Calu3 (cell line): ENCODE measurements around the gene KCNJ14. TPM values are rescaled to one million over a fixed set of nuclear protein-coding genes. Genes with fewer than 3 reads are reported as not detected.

Source experiments
- BruUV-seq: library from RNA; stranded (reverse); fragments of 400-500 nt; replicated peaks from 2 replicates; lab custom pipeline; 2021; lab: Mats Ljungman, UMichigan
- CTCF ChIA-PET: fragments of 300-600 bp; sonication (Branson Sonifier 250); formaldehyde crosslinking; loops from one replicate; lab custom pipeline; 2022; ENCODE audit warnings: antibody characterized with exemption; lab: Charles Lee
- DNase-seq: peaks from one replicate; pipeline ENCODE4 v3.0.0; 2022
- H3K27ac Mint-ChIP-seq: one replicate; pipeline ENCODE4 v1.8.0; 2022; ENCODE audit warnings: mixed read lengths; ENCODE audit not compliant: unreplicated experiment
- H3K27me3 Mint-ChIP-seq: one replicate; pipeline ENCODE4 v1.8.0; 2022; ENCODE audit warnings: mixed read lengths; ENCODE audit not compliant: unreplicated experiment
- H3K36me3 Mint-ChIP-seq: one replicate; pipeline ENCODE4 v1.8.0; 2022; ENCODE audit warnings: mild to moderate bottlenecking, moderate library complexity, mixed read lengths; ENCODE audit not compliant: insufficient read depth, unreplicated experiment
- H3K4me1 Mint-ChIP-seq: one replicate; pipeline ENCODE4 v1.8.0; 2022; ENCODE audit warnings: mild to moderate bottlenecking, low read depth, mixed read lengths; ENCODE audit not compliant: unreplicated experiment
- H3K4me3 Mint-ChIP-seq: one replicate; pipeline ENCODE4 v1.8.0; 2022; ENCODE audit warnings: mild to moderate bottlenecking, low read depth, moderate library complexity, mixed read lengths; ENCODE audit not compliant: unreplicated experiment
- H3K9me3 Mint-ChIP-seq: one replicate; pipeline ENCODE4 v1.8.0; 2022; ENCODE audit warnings: low read depth, mixed read lengths; ENCODE audit not compliant: unreplicated experiment
- intact Hi-C: fragments of 100-400 bp; cut with micrococcal nuclease; formaldehyde crosslinking; loops from one replicate; pipeline ENCODE4 v1.10.0; 2022; ENCODE audit not compliant: unreplicated experiment
- total RNA-seq: library from RNA; stranded (reverse); gene quantifications from 2 replicates; pipeline ENCODE4 v1.2.3, GENCODE V29; 2022
- TF ChIP-seq, protein P1 (sequence below): fragments of 200-600 bp; IDR thresholded peaks from one replicate; pipeline ENCODE4 v1.8.0; 2022; ENCODE audit warnings: antibody characterized with exemption; ENCODE audit not compliant: unreplicated experiment

The KCNJ14 gene
- total RNA-seq, 1 experiment from 2014 or later = 9.9 TPM

DNA sequence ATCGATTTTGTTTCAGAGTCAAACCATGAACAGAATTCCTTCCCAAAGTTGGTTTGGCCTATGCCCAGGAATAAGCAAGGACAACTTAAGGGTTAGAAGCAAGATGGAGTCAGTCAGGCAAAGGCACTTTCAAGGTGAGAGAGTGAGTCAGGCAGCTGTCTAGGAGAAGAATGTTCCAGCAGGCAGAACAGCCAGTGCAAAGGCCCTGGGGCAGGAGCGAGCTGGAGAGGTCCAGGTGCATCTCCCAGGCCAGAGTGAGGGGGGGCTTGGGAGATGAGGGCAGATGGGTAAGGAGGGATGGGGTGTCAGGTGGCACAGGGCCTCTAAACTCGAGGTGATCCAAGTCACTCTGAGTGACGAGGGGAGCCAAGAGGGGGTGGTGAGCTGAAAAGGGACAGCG lies 18.8 kb upstream of the KCNJ14 start:
- CTCF ChIA-PET = no interaction called here
- intact Hi-C loops = no loop called here
- no peaks in the 10 kb centered on the region for H3K4me1 Mint-ChIP-seq
- H3K27ac Mint-ChIP-seq = no peak overlapping the region
- H3K9me3 Mint-ChIP-seq = no peaks in the 10 kb centered on the region
- no peak overlapping the region for H3K4me3 Mint-ChIP-seq
- H3K36me3 Mint-ChIP-seq = no peaks in the 10 kb centered on the region
- no TSS peak for BruUV-seq
- TF ChIP-seq, protein P1, sequence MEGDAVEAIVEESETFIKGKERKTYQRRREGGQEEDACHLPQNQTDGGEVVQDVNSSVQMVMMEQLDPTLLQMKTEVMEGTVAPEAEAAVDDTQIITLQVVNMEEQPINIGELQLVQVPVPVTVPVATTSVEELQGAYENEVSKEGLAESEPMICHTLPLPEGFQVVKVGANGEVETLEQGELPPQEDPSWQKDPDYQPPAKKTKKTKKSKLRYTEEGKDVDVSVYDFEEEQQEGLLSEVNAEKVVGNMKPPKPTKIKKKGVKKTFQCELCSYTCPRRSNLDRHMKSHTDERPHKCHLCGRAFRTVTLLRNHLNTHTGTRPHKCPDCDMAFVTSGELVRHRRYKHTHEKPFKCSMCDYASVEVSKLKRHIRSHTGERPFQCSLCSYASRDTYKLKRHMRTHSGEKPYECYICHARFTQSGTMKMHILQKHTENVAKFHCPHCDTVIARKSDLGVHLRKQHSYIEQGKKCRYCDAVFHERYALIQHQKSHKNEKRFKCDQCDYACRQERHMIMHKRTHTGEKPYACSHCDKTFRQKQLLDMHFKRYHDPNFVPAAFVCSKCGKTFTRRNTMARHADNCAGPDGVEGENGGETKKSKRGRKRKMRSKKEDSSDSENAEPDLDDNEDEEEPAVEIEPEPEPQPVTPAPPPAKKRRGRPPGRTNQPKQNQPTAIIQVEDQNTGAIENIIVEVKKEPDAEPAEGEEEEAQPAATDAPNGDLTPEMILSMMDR = no peak
- no peak for DNase-seq
- peaks cover 39% of the 10 kb centered on the region for H3K27me3 Mint-ChIP-seq

DNA sequence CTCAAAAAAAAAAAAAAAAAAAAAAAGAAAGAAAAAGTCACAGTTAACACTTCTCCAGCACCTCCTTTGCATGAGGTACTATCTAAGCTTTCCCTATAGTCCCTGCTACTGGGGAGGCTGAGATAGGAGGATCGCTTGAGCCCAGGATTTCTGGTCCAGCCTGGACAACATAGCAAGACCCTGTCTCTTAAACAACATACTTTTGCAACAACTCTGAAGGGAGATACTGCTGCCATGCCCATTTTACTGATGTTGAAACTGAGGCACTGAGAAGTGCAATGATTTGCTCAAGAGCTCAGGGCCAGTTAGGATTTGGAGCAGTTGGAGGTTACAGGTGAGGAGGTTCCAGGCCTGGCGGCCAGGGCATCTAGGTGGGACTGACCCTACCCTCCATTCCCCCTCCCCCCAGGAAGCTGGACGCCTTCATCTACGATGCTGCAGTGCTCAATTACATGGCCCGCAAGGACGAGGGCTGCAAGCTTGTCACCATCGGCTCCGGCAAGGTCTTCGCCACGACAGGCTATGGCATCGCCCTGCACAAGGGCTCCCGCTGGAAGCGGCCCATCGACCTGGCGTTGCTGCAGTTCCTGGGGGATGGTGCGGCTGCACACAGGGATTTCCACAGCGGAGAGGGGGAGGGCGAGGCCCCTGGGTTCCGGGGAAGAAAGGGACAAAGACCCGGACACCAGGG lies 13.9 kb upstream of the KCNJ14 start:
- Mint-ChIP-seq H3K27ac (no peak overlapping the region), H3K4me1 (peaks cover 16% of the 10 kb centered on the region), H3K4me3 (peak overlapping the region; percentile 42), H3K27me3 (peaks cover 56% of the 10 kb centered on the region), H3K36me3 (peaks cover 25% of the 10 kb centered on the region), H3K9me3 (no peaks in the 10 kb centered on the region)
- intact Hi-C loops = no loop called here
- CTCF ChIA-PET = interaction anchor here (1.1 kb wide), 1 partner anchor 50 kb away, joined by 3 read pairs; the partner anchor contains the start of gene KDELR1
- no TSS peak for BruUV-seq
- TF ChIP-seq, protein P1 = no peak
- DNase-seq = no peak

DNA sequence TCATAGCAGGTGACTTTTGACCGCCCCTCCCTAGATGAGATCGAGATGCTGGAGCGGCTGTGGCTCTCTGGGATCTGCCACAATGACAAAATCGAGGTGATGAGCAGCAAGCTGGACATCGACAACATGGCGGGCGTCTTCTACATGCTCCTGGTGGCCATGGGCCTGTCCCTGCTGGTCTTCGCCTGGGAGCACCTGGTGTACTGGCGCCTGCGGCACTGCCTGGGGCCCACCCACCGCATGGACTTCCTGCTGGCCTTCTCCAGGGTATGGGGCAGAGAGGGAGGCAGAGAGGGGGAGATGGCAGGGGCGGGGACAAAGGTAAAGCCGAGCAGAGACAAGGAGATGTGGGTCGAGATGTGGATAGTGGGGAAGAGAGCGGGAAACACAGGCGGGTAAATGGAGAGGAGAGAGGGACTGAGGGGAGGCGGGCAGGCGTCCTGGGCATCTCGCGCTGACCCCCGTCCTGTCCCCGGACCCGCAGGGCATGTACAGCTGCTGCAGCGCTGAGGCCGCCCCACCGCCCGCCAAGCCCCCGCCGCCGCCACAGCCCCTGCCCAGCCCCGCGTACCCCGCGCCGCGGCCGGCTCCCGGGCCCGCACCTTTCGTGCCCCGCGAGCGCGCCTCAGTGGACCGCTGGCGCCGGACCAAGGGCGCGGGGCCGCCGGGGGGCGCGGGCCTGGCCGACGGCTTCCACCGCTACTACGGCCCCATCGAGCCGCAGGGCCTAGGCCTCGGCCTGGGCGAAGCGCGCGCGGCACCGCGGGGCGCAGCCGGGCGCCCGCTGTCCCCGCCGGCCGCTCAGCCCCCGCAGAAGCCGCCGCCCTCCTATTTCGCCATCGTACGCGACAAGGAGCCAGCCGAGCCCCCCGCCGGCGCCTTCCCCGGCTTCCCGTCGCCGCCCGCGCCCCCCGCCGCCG lies 13.0 kb upstream of the KCNJ14 start:
- TF ChIP-seq, protein P1 = no peak
- no peaks in the 10 kb centered on the region for H3K9me3 Mint-ChIP-seq
- peaks cover 16% of the 10 kb centered on the region for H3K4me1 Mint-ChIP-seq
- intact Hi-C loops = no loop called here
- H3K27me3 Mint-ChIP-seq = peaks cover 47% of the 10 kb centered on the region
- no peak overlapping the region for H3K27ac Mint-ChIP-seq
- BruUV-seq = no TSS peak
- peaks cover 34% of the 10 kb centered on the region for H3K36me3 Mint-ChIP-seq
- H3K4me3 Mint-ChIP-seq = peak overlapping the region; percentile 42
- CTCF ChIA-PET = interaction anchor here (1.1 to 1.4 kb wide), 2 partner anchors 27 to 51 kb away, joined by 3 read pairs; partner anchors contain the start of gene KDELR1
- DNase-seq = no peak

DNA sequence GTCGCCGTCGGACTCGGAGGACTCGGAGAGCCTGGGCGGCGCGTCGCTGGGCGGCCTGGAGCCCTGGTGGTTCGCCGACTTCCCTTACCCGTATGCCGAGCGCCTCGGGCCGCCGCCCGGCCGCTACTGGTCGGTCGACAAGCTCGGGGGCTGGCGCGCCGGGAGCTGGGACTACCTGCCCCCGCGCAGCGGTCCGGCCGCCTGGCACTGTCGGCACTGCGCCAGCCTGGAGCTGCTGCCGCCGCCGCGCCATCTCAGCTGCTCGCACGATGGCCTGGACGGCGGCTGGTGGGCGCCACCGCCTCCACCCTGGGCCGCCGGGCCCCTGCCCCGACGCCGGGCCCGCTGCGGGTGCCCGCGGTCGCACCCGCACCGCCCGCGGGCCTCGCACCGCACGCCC lies 12.1 kb upstream of the KCNJ14 start:
- DNase-seq = peak; percentile 43
- no TSS peak for BruUV-seq
- no peak overlapping the region for H3K27ac Mint-ChIP-seq
- CTCF ChIA-PET = interaction anchor here (0.5 to 1.4 kb wide), 5 partner anchors 19 to 207 kb away, joined by 3 to 4 read pairs (median 3); partner anchors contain the start of gene KDELR1
- peaks cover 39% of the 10 kb centered on the region for H3K27me3 Mint-ChIP-seq
- no peaks in the 10 kb centered on the region for H3K9me3 Mint-ChIP-seq
- TF ChIP-seq, protein P1 = no peak
- peaks cover 16% of the 10 kb centered on the region for H3K4me1 Mint-ChIP-seq
- no peak overlapping the region for H3K4me3 Mint-ChIP-seq
- H3K36me3 Mint-ChIP-seq = peaks cover 41% of the 10 kb centered on the region
- intact Hi-C loops = no loop called here
